Esophagus (tissue), 2 donors: ENCODE results near the gene FAT1. TPM values are rescaled to one million over a fixed set of nuclear protein-coding genes. Genes with fewer than 3 reads are reported as not detected.

Experiments used
- H3K27ac ChIP-seq, 2 donors: one replicate each; pipeline ENCODE4 v1.5.1; 2013; ENCODE audit warnings: low read depth in 2 of 2, mild to moderate bottlenecking in 2 of 2, inconsistent platforms in 1 of 2, low read length in 1 of 2, moderate library complexity in 1 of 2
- H3K27me3 ChIP-seq, 2 donors: one replicate each; pipeline ENCODE4 v1.6.1; 2013; ENCODE audit warnings: low read length in 2 of 2, control low read depth in 1 of 2, mild to moderate bottlenecking in 1 of 2; ENCODE audit not compliant: insufficient read depth in 2 of 2, control insufficient read depth in 1 of 2
- H3K36me3 ChIP-seq, 2 donors: one replicate each; pipeline ENCODE4 v1.6.1; 2013; ENCODE audit warnings: low read length in 1 of 2; ENCODE audit not compliant: control insufficient read depth in 2 of 2, insufficient read depth in 2 of 2
- H3K4me1 ChIP-seq, 2 donors: one replicate each; pipeline ENCODE4 v1.6.1; 2013; ENCODE audit warnings: low read length in 1 of 2; ENCODE audit not compliant: control insufficient read depth in 2 of 2, insufficient read depth in 2 of 2
- H3K4me3 ChIP-seq, 2 donors: one replicate each; pipeline ENCODE4 v1.5.1; 2013; ENCODE audit warnings: low read length in 2 of 2, mild to moderate bottlenecking in 2 of 2, low read depth in 1 of 2, moderate library complexity in 1 of 2
- H3K9me3 ChIP-seq, 2 donors: one replicate each; pipeline ENCODE4 v1.6.1; 2013; ENCODE audit warnings: mild to moderate bottlenecking in 2 of 2, low read depth in 1 of 2, low read length in 1 of 2, moderate library complexity in 1 of 2; ENCODE audit not compliant: control insufficient read depth in 2 of 2, insufficient read depth in 1 of 2
- WGBS, 2 donors: extraction: QIAGEN DNeasy Blood & Tissue Kit; methylation state at CpG; one replicate each; pipeline ENCODE4 v1.1.7; 2013; 5-methylcytosine and 5-hydroxymethylcytosine counted together
- polyA plus RNA-seq, 2 donors: library from polyadenylated mRNA; stranded (reverse); fragments of 200-250 nt; gene quantifications; one replicate each; pipeline ENCODE4 v1.2.3, GENCODE V29; 2013
- donor health status: healthy with polysubstance abuse.
- donor health status: Bipolar disorder and iron deficiency.

FAT1 gene
- polyA plus RNA-seq, 2 donors: 11.5 to 21.0 TPM

- H3K36me3 ChIP-seq: no peaks in the 10 kb centered on the region
- WGBS, 2 donors: 72 to 75% methylated on average over 4 of the region's 4 CpGs
- H3K4me3 ChIP-seq: no peak overlapping the region
- H3K4me1 ChIP-seq: no peaks in the 10 kb centered on the region
- no peaks in the 10 kb centered on the region for H3K27me3 ChIP-seq
- no peaks in the 10 kb centered on the region for H3K9me3 ChIP-seq
- H3K27ac ChIP-seq: no peak overlapping the region
These were observed 14.8 kb upstream of the FAT1 start for GRCh38 chr4:186738421-186738820.

GRCh38 chr4:186737427-186737826 lies 13.8 kb upstream of the FAT1 start:
- H3K4me3 ChIP-seq: no peak overlapping the region
- no peaks in the 10 kb centered on the region for H3K36me3 ChIP-seq
- H3K27me3 ChIP-seq: no peaks in the 10 kb centered on the region
- H3K9me3 ChIP-seq: no peaks in the 10 kb centered on the region
- WGBS, 2 donors: 83 to 92% methylated on average over 4 of the region's 4 CpGs
- no peak overlapping the region for H3K27ac ChIP-seq
- H3K4me1 ChIP-seq: no peaks in the 10 kb centered on the region

- Histone ChIP-seq H3K4me3 (no peak overlapping the region), H3K27ac (no peak overlapping the region), H3K36me3 (no peaks in the 10 kb centered on the region), H3K27me3 (no peaks in the 10 kb centered on the region), H3K9me3 (no peaks in the 10 kb centered on the region), H3K4me1 (no peaks in the 10 kb centered on the region)
- 89 to 92% methylated on average over 6 of the region's 6 CpGs for WGBS, 2 donors
These were observed 12.8 kb upstream of the FAT1 start for GRCh38 chr4:186736466-186736865.

- H3K4me3 ChIP-seq: no peak overlapping the region
- H3K36me3 ChIP-seq: no peaks in the 10 kb centered on the region
- no peaks in the 10 kb centered on the region for H3K9me3 ChIP-seq
- no peak overlapping the region for H3K27ac ChIP-seq
- no peaks in the 10 kb centered on the region for H3K27me3 ChIP-seq
- no peaks in the 10 kb centered on the region for H3K4me1 ChIP-seq
- 90 to 96% methylated on average over 7 of the region's 7 CpGs for WGBS, 2 donors
These were observed 10.6 kb upstream of the FAT1 start for GRCh38 chr4:186734251-186734650.

GRCh38 chr4:186733778-186734177 lies 10.1 kb upstream of the FAT1 start:
- H3K27me3 ChIP-seq: no peaks in the 10 kb centered on the region
- H3K36me3 ChIP-seq: no peaks in the 10 kb centered on the region
- 62 to 70% methylated on average over 4 of the region's 4 CpGs for WGBS, 2 donors
- no peaks in the 10 kb centered on the region for H3K9me3 ChIP-seq
- no peaks in the 10 kb centered on the region for H3K4me1 ChIP-seq
- H3K27ac ChIP-seq: no peak overlapping the region
- H3K4me3 ChIP-seq: no peak overlapping the region

- Histone ChIP-seq H3K9me3 (no peaks in the 10 kb centered on the region), H3K36me3 (no peaks in the 10 kb centered on the region), H3K4me1 (no peaks in the 10 kb centered on the region), H3K27ac (no peak overlapping the region), H3K27me3 (no peaks in the 10 kb centered on the region), H3K4me3 (no peak overlapping the region)
- 88 to 89% methylated on average over 5 of the region's 5 CpGs for WGBS, 2 donors
These were observed 7.0 kb upstream of the FAT1 start for GRCh38 chr4:186730621-186731020.

- no peaks in the 10 kb centered on the region for H3K36me3 ChIP-seq
- no peaks in the 10 kb centered on the region for H3K4me1 ChIP-seq
- H3K9me3 ChIP-seq: no peaks in the 10 kb centered on the region
- H3K27me3 ChIP-seq: no peaks in the 10 kb centered on the region
- no peak overlapping the region for H3K27ac ChIP-seq
- H3K4me3 ChIP-seq: no peak overlapping the region
- WGBS, 2 donors: 69 to 72% methylated on average over 1 of the region's 1 CpG
These were observed 6.2 kb upstream of the FAT1 start for GRCh38 chr4:186729856-186730255.

- H3K27ac ChIP-seq: no peak overlapping the region
- 67 to 70% methylated on average over 4 of the region's 4 CpGs for WGBS, 2 donors
- H3K9me3 ChIP-seq: no peaks in the 10 kb centered on the region
- H3K36me3 ChIP-seq: no peaks in the 10 kb centered on the region
- H3K27me3 ChIP-seq: no peaks in the 10 kb centered on the region
- H3K4me3 ChIP-seq: no peak overlapping the region
- H3K4me1 ChIP-seq: no peaks in the 10 kb centered on the region
These were observed 5.1 kb upstream of the FAT1 start for GRCh38 chr4:186728631-186729271.

GRCh38 chr4:186727977-186728519 lies 4.4 kb upstream of the FAT1 start:
- no peaks in the 10 kb centered on the region for H3K4me1 ChIP-seq
- no peaks in the 10 kb centered on the region for H3K9me3 ChIP-seq
- no peaks in the 10 kb centered on the region for H3K27me3 ChIP-seq
- 62 to 65% methylated on average over 6 of the region's 6 CpGs for WGBS, 2 donors
- no peaks in the 10 kb centered on the region for H3K36me3 ChIP-seq
- H3K4me3 ChIP-seq: no peak overlapping the region
- no peak overlapping the region for H3K27ac ChIP-seq
